Neural crest cell (in vitro differentiated cells): ENCODE data around the gene CFAP157. TPM values are rescaled to one million over a fixed set of nuclear protein-coding genes. Genes with fewer than 3 reads are reported as not detected.
"Not testable (repeated sequence)": the region's sequence is repeated elsewhere in the genome, so short reads cannot be mapped to it uniquely, and the experiment has no call there.

Experiments
- DNase-seq: peaks from one replicate; pipeline ENCODE4 v3.0.0; 2021; ENCODE audit warnings: low read depth, mixed read lengths, low spot score
- H3K27ac Mint-ChIP-seq: one replicate; pipeline ENCODE4 v1.8.0; 2021; ENCODE audit warnings: mild to moderate bottlenecking, mixed read lengths; ENCODE audit not compliant: unreplicated experiment
- H3K27me3 Mint-ChIP-seq: 2 replicates; pipeline ENCODE4 v1.8.0; 2021; ENCODE audit warnings: low read depth, mild to moderate bottlenecking, mixed read lengths
- H3K36me3 Mint-ChIP-seq: 2 replicates; pipeline ENCODE4 v1.8.0; 2021; ENCODE audit warnings: low read depth, mild to moderate bottlenecking, mixed read lengths
- H3K4me1 Mint-ChIP-seq: 2 replicates; pipeline ENCODE4 v1.8.0; 2021; ENCODE audit warnings: mixed read lengths
- H3K4me3 Mint-ChIP-seq: one replicate; pipeline ENCODE4 v1.8.0; 2021; ENCODE audit warnings: mild to moderate bottlenecking, mixed read lengths
- H3K9me3 Mint-ChIP-seq: 2 replicates; pipeline ENCODE4 v1.8.0; 2021; ENCODE audit warnings: mixed read lengths
- total RNA-seq: library from RNA; stranded (reverse); gene quantifications from 2 replicates; pipeline ENCODE4 v1.2.1, GENCODE V29; 2021
- TF ChIP-seq, protein P1 (sequence below): fragments of 200-600 bp; sonication (generic); conservative IDR thresholded peaks from 2 replicates; pipeline ENCODE4 v1.5.0; 2021; ENCODE audit warnings: antibody characterized with exemption, mild to moderate bottlenecking

CFAP157 gene
- total RNA-seq, 1 donor from 2014 or later, result not detected

GRCh38 chr9:127754099-127755060 lies 47.6 kb downstream of the CFAP157 start:
- DNase-seq, result peak; percentile 60
- no peaks in the 10 kb centered on the region for H3K36me3 Mint-ChIP-seq
- H3K4me3 Mint-ChIP-seq, result peak overlapping the region; percentile 27
- peaks cover 61% of the 10 kb centered on the region for H3K27me3 Mint-ChIP-seq
- H3K27ac Mint-ChIP-seq, result no peak overlapping the region
- H3K4me1 Mint-ChIP-seq, result no peaks in the 10 kb centered on the region
- no peaks in the 10 kb centered on the region for H3K9me3 Mint-ChIP-seq
- TF ChIP-seq, protein P1, sequence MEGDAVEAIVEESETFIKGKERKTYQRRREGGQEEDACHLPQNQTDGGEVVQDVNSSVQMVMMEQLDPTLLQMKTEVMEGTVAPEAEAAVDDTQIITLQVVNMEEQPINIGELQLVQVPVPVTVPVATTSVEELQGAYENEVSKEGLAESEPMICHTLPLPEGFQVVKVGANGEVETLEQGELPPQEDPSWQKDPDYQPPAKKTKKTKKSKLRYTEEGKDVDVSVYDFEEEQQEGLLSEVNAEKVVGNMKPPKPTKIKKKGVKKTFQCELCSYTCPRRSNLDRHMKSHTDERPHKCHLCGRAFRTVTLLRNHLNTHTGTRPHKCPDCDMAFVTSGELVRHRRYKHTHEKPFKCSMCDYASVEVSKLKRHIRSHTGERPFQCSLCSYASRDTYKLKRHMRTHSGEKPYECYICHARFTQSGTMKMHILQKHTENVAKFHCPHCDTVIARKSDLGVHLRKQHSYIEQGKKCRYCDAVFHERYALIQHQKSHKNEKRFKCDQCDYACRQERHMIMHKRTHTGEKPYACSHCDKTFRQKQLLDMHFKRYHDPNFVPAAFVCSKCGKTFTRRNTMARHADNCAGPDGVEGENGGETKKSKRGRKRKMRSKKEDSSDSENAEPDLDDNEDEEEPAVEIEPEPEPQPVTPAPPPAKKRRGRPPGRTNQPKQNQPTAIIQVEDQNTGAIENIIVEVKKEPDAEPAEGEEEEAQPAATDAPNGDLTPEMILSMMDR, result no peak

GRCh38 chr9:127755061-127756060 lies 48.6 kb downstream of the CFAP157 start:
- peak overlapping the region; percentile 38 for H3K4me3 Mint-ChIP-seq
- TF ChIP-seq, protein P1, result no peak
- DNase-seq, result peak; percentile 32
- H3K9me3 Mint-ChIP-seq, result no peaks in the 10 kb centered on the region
- H3K4me1 Mint-ChIP-seq, result no peaks in the 10 kb centered on the region
- H3K36me3 Mint-ChIP-seq, result no peaks in the 10 kb centered on the region
- no peak overlapping the region for H3K27ac Mint-ChIP-seq
- peaks cover 63% of the 10 kb centered on the region for H3K27me3 Mint-ChIP-seq

GRCh38 chr9:127756233-127756632 lies 49.4 kb downstream of the CFAP157 start:
- Mint-ChIP-seq H3K4me1 (no peaks in the 10 kb centered on the region), H3K36me3 (no peaks in the 10 kb centered on the region), H3K27me3 (peaks cover 57% of the 10 kb centered on the region), H3K9me3 (no peaks in the 10 kb centered on the region), H3K27ac (no peak overlapping the region), H3K4me3 (no peak overlapping the region)
- no peak for DNase-seq
- TF ChIP-seq, protein P1, result no peak

GRCh38 chr9:127756776-127757175 lies 50.0 kb downstream of the CFAP157 start:
- H3K4me3 Mint-ChIP-seq, H3K9me3 Mint-ChIP-seq, H3K36me3 Mint-ChIP-seq, H3K4me1 Mint-ChIP-seq, H3K27ac Mint-ChIP-seq, DNase-seq: not testable (repeated sequence)
- peaks cover 52% of the 10 kb centered on the region for H3K27me3 Mint-ChIP-seq

- H3K9me3 Mint-ChIP-seq, result no peaks in the 10 kb centered on the region
Measured at GRCh38 chr9:127758843-127759242, 52.1 kb downstream of the CFAP157 start.

More at GRCh38 chr9:127758843-127759242, 52.1 kb downstream of the CFAP157 start:
- TF ChIP-seq, protein P1, result no peak
- no peak overlapping the region for H3K4me3 Mint-ChIP-seq
- no peaks in the 10 kb centered on the region for H3K36me3 Mint-ChIP-seq
- peaks cover 12% of the 10 kb centered on the region for H3K4me1 Mint-ChIP-seq
- H3K27ac Mint-ChIP-seq, result no peak overlapping the region
- H3K27me3 Mint-ChIP-seq, result peaks cover 42% of the 10 kb centered on the region
- no peak for DNase-seq
